K562 (cell line): Measurements from ENCODE around the gene PHF1. TPM values are rescaled to one million over a fixed set of nuclear protein-coding genes. Genes with fewer than 3 reads are reported as not detected.

Experiments used
- ATAC-seq: fragments of 200-7000 bp; cut with Tn5 transposase; 3 replicates; pipeline ENCODE4 v1.9.1; 2020; ENCODE audit warnings: moderate library complexity
- BruUV-seq: library from RNA; stranded (reverse); fragments of 400-500 nt; replicated peaks from 2 replicates; lab custom pipeline; 2021; lab: Mats Ljungman, UMichigan
- CTCF ChIA-PET: fragments of 300-600 bp; formaldehyde crosslinking; extraction: SDS; loops from one replicate; lab custom pipeline; 2021; ENCODE audit warnings: low intra/inter-chr PET ratio; lab: Yijun Ruan, JAX
- POLR2A ChIA-PET: fragments of 300-600, 350-650 bp; sonication (Branson Sonifier 250); formaldehyde crosslinking; extraction: SDS; loops from one replicate; lab custom pipeline; 2021; ENCODE audit warnings: antibody characterized with exemption, inconsistent platforms; lab: Yijun Ruan, JAX
- DNase-seq, 4 experiments: peaks; one replicate each; pipeline versions ENCODE4 v3.0.0 to v3.0.0-alpha.2; 2011 to 2018; ENCODE audit warnings: low spot score in 3 of 4, mixed read lengths in 3 of 4; ENCODE audit errors: extremely low read depth in 1 of 4
- FAIRE-seq: peaks from 2 replicates; lab custom pipeline; 2011; peaks lifted over from hg19 to GRCh38; lab: Jason Lieb, UNC
- H2AFZ ChIP-seq: 2 replicates; pipeline ENCODE4 v1.6.0; 2011; ENCODE audit warnings: low read depth, low read length, control low read depth, inconsistent platforms
- H3K27ac ChIP-seq: fragments of 200-600 bp; 3 replicates; pipeline ENCODE4 v1.8.0; 2011; ENCODE audit warnings: low read depth, mild to moderate bottlenecking, control low read depth, inconsistent platforms, low read length, moderate library complexity, mixed read lengths; ENCODE audit errors: extremely low read depth
- H3K27me3 ChIP-seq, 2 experiments: fragments of 300-600 bp in 1 of 2; 2 replicates in 1 of 2; 3 replicates in 1 of 2; pipeline versions ENCODE4 v1.6.0 to v1.8.0; 2011; ENCODE audit warnings: inconsistent platforms in 2 of 2, low read length in 2 of 2, mild to moderate bottlenecking in 1 of 2, mixed read lengths in 1 of 2, moderate library complexity in 1 of 2; ENCODE audit not compliant: control insufficient read depth in 2 of 2, insufficient read depth in 2 of 2
- H3K36me3 ChIP-seq: fragments of 300-600 bp; 3 replicates; pipeline ENCODE4 v1.8.0; 2011; ENCODE audit warnings: mild to moderate bottlenecking, low read length, inconsistent platforms; ENCODE audit not compliant: control insufficient read depth, insufficient read depth
- H3K4me1 ChIP-seq, 2 experiments: fragments of 200-600 bp in 1 of 2; replicated peaks in 1 of 2; 2 replicates in 1 of 2; 3 replicates in 1 of 2; pipeline versions ENCODE4 v1.5.1 to v1.8.0; 2011; ENCODE audit warnings: inconsistent platforms in 2 of 2, low read length in 2 of 2, mild to moderate bottlenecking in 1 of 2, mixed read lengths in 1 of 2, moderate library complexity in 1 of 2; ENCODE audit not compliant: control insufficient read depth in 2 of 2, insufficient read depth in 2 of 2
- H3K4me2 ChIP-seq: 2 replicates; pipeline ENCODE4 v1.6.1; 2011; ENCODE audit warnings: low read length, control low read depth, inconsistent platforms, mixed read lengths; ENCODE audit not compliant: insufficient read depth
- H3K4me3 ChIP-seq: fragments of 200-600 bp; sonication (generic), shearing (Covaris generic); 2 replicates; pipeline ENCODE4 v1.5.1; 2016; ENCODE audit warnings: control low read depth, inconsistent platforms
- H3K79me2 ChIP-seq: fragments of 200-600 bp; 3 replicates; pipeline ENCODE4 v1.8.0; 2011; ENCODE audit warnings: low read length, inconsistent platforms; ENCODE audit not compliant: control insufficient read depth, insufficient read depth
- H3K9ac ChIP-seq, 2 experiments: 2 replicates each; pipeline versions ENCODE4 v1.6.0 to v1.6.1; 2011; ENCODE audit warnings: low read depth in 2 of 2, low read length in 2 of 2, control low read depth in 1 of 2, inconsistent platforms in 1 of 2, mild to moderate bottlenecking in 1 of 2, mixed read lengths in 1 of 2; ENCODE audit not compliant: insufficient read depth in 1 of 2
- H3K9me1 ChIP-seq: one replicate; pipeline ENCODE4 v1.6.0; 2011; ENCODE audit warnings: inconsistent platforms, mild to moderate bottlenecking, low read length, moderate library complexity; ENCODE audit not compliant: control insufficient read depth, insufficient read depth
- H3K9me3 ChIP-seq: replicated peaks from 2 replicates; pipeline ENCODE4 v1.5.1; 2011; ENCODE audit warnings: low read depth, low read length, inconsistent platforms; ENCODE audit not compliant: control insufficient read depth, insufficient read depth
- H4K20me1 ChIP-seq: replicated peaks from 2 replicates; pipeline ENCODE4 v1.6.1; 2011; ENCODE audit warnings: low read length, inconsistent platforms, mixed read lengths; ENCODE audit not compliant: control insufficient read depth, insufficient read depth
- ASH1L ChIP-seq: fragments of 450-650 bp; IDR thresholded peaks from 2 replicates; pipeline ENCODE4 v1.6.1; 2018; ENCODE audit warnings: borderline replicate concordance, mild to moderate bottlenecking, low read depth; ENCODE audit not compliant: partially characterized antibody
- CTBP1 ChIP-seq: fragments of 450-650 bp; IDR thresholded peaks from 2 replicates; pipeline ENCODE4 v1.6.1; 2016; ENCODE audit warnings: borderline replicate concordance
- EZH2 ChIP-seq: IDR thresholded peaks from 2 replicates; pipeline ENCODE4 v1.6.1; 2012; ENCODE audit warnings: low read depth, mild to moderate bottlenecking, inconsistent platforms, low read length, borderline replicate concordance
- FIP1L1 ChIP-seq: fragments of 200-400 bp; formaldehyde crosslinking; IDR thresholded peaks from 2 replicates; pipeline ENCODE4 v1.6.1; 2018; ENCODE audit warnings: mild to moderate bottlenecking, low read depth, low read length; ENCODE audit not compliant: poor library complexity, severe bottlenecking
- FOXA1 ChIP-seq: fragments of 450-650 bp; IDR thresholded peaks from 2 replicates; pipeline ENCODE4 v1.6.1; 2016; ENCODE audit warnings: mild to moderate bottlenecking, borderline replicate concordance
- MIER1 ChIP-seq: fragments of 450-650 bp; IDR thresholded peaks from 2 replicates; pipeline ENCODE4 v1.6.1; 2016; ENCODE audit warnings: antibody characterized with exemption, mild to moderate bottlenecking, low read depth
- ZBTB17 ChIP-seq: fragments of 450-650 bp; formaldehyde crosslinking; IDR thresholded peaks from 2 replicates; pipeline ENCODE4 v1.4.0; 2020; ENCODE audit warnings: mild to moderate bottlenecking
- ZNF512 ChIP-seq: IDR thresholded peaks from 2 replicates; pipeline ENCODE4 v1.6.1; 2016; ENCODE audit warnings: missing genetic modification characterization, missing compliant biosample characterization
- ZZZ3 ChIP-seq: fragments of 450-650 bp; IDR thresholded peaks from 2 replicates; pipeline ENCODE4 v1.6.1; 2016; ENCODE audit warnings: antibody characterized with exemption, mild to moderate bottlenecking, moderate library complexity
- WGBS: fragments of 100-300 bp; shearing (Covaris generic); methylation state at CpG from one replicate; pipeline ENCODE4 v1.1.6; 2016; ENCODE audit warnings: low coverage, mixed read lengths; ENCODE audit not compliant: insufficient coverage; ENCODE audit errors: missing lambda C conversion rate; 5-methylcytosine and 5-hydroxymethylcytosine counted together
- in situ Hi-C: fragments of 300-500 bp; cut with MboI; formaldehyde crosslinking; loops from 4 replicates; pipeline ENCODE4 v1.15.0; 2018; ENCODE audit warnings: inconsistent platforms, mixed read lengths
- intact Hi-C: fragments of 100-400 bp; cut with micrococcal nuclease; formaldehyde crosslinking; loops from 2 replicates; pipeline ENCODE4 v1.14.2; 2022
- polyA plus RNA-seq, 8 experiments: library from polyadenylated mRNA; depleted of rRNA in 4 of 8; stranded (reverse) in 5 of 8; unstranded in 3 of 8; fragments of >200 nt; fragmentation: Nextera tagmentation in 2 of 8; fragmentation: Illumina TruSeq in 1 of 8; extraction: Ambion mirVana in 2 of 8; extraction: Trizol in 1 of 8; gene quantifications; 2 replicates each; pipeline versions ENCODE4 v1.2.1 to v1.2.3, GENCODE V29; 2011 to 2014; ENCODE audit warnings: inconsistent platforms in 1 of 8, missing spikeins in 1 of 8
- total RNA-seq, 7 experiments: library from RNA; depleted of rRNA in 6 of 7; stranded (reverse); fragments of >200 nt in 6 of 7; fragmentation: Illumina TruSeq in 2 of 7; extraction: Trizol in 2 of 7; gene quantifications; 2 replicates each; pipeline versions ENCODE4 v1.2.1 to v1.2.3, GENCODE V29; 2011 to 2021; ENCODE audit warnings: low replicate concordance in 1 of 7
- TF ChIP-seq, protein P1 (sequence below), 2 experiments: fragments of 450-650 bp; IDR thresholded peaks; 2 replicates each; pipeline ENCODE4 v1.6.1; 2016; ENCODE audit warnings: mild to moderate bottlenecking in 2 of 2, borderline replicate concordance in 1 of 2, low read depth in 1 of 2, moderate library complexity in 1 of 2

Gene PHF1
- total and polyA plus RNA-seq, 9 of the 15 experiments (the other 6 are each of a cell fraction or from before 2014, with no cell fraction given): 3.7 to 64.2 (median 33.7) TPM

- no peak for TF ChIP-seq MIER1
- peak; percentile 61; the same call in 1 of the 2 replicates for TF ChIP-seq CTBP1
- no peak for TF ChIP-seq ZBTB17
- TF ChIP-seq, all 486 proteins: peak for 24
Observed at GRCh38 chr6:33384581-33385020, 26.2 kb upstream of the PHF1 start (continued).

- 0 out of 2 replicates have a peak, but pooled peaks cover 3% of the 10 kb centered on the region for H4K20me1 ChIP-seq
- POLR2A ChIA-PET: interaction anchor here (0.8 to 1.5 kb wide), 4 partner anchors 8 to 118 kb away, joined by 3 to 5 read pairs (median 3); partner anchors contain the start of genes RPS18 and VPS52
- H3K36me3 ChIP-seq: peaks cover 22% of the 10 kb centered on the region; the same call in 2 of the 3 replicates
- H3K4me2 ChIP-seq: no peak overlapping the region
- H3K9me3 ChIP-seq: no peaks in the 10 kb centered on the region
- in situ Hi-C loops: no loop called here
- ATAC-seq (no peak), FAIRE-seq (no peak), DNase-seq (no peak)
- no peaks in the 10 kb centered on the region for H3K27me3 ChIP-seq
- H3K79me2 ChIP-seq: peaks cover 36% of the 10 kb centered on the region
- intact Hi-C loops: loop anchor here (2.0 to 5.0 kb wide), 3 partner anchors 29 to 93 kb away; partner anchors contain the start of genes CUTA and RGL2
- BruUV-seq: no TSS peak
- H3K4me1 ChIP-seq: peaks cover 19 to 22% of the 10 kb centered on the region in 2 experiments
- no peak overlapping the region for H3K4me3 ChIP-seq
- H3K9ac ChIP-seq: no peak overlapping the region
- CTCF ChIA-PET: interaction anchor here (2.1 kb wide), 1 partner anchor 110 kb away, joined by 9 read pairs; no protein-coding TSS in a partner anchor
- H2AFZ ChIP-seq: peak overlapping the region; percentile 96
- WGBS: 98% methylated on average over 2 of the region's 2 CpGs
- no peaks in the 10 kb centered on the region for H3K9me1 ChIP-seq
- H3K27ac ChIP-seq: peak overlapping the region; percentile 89; the same call in 2 of the 3 replicates
- TF ChIP-seq ZNF512 (tag) (peak; percentile 92), FOXA1 (no peak), EZH2 (no peak), FIP1L1 (no peak), ZZZ3 (no peak), ASH1L (no peak)
- TF ChIP-seq, protein P1, sequence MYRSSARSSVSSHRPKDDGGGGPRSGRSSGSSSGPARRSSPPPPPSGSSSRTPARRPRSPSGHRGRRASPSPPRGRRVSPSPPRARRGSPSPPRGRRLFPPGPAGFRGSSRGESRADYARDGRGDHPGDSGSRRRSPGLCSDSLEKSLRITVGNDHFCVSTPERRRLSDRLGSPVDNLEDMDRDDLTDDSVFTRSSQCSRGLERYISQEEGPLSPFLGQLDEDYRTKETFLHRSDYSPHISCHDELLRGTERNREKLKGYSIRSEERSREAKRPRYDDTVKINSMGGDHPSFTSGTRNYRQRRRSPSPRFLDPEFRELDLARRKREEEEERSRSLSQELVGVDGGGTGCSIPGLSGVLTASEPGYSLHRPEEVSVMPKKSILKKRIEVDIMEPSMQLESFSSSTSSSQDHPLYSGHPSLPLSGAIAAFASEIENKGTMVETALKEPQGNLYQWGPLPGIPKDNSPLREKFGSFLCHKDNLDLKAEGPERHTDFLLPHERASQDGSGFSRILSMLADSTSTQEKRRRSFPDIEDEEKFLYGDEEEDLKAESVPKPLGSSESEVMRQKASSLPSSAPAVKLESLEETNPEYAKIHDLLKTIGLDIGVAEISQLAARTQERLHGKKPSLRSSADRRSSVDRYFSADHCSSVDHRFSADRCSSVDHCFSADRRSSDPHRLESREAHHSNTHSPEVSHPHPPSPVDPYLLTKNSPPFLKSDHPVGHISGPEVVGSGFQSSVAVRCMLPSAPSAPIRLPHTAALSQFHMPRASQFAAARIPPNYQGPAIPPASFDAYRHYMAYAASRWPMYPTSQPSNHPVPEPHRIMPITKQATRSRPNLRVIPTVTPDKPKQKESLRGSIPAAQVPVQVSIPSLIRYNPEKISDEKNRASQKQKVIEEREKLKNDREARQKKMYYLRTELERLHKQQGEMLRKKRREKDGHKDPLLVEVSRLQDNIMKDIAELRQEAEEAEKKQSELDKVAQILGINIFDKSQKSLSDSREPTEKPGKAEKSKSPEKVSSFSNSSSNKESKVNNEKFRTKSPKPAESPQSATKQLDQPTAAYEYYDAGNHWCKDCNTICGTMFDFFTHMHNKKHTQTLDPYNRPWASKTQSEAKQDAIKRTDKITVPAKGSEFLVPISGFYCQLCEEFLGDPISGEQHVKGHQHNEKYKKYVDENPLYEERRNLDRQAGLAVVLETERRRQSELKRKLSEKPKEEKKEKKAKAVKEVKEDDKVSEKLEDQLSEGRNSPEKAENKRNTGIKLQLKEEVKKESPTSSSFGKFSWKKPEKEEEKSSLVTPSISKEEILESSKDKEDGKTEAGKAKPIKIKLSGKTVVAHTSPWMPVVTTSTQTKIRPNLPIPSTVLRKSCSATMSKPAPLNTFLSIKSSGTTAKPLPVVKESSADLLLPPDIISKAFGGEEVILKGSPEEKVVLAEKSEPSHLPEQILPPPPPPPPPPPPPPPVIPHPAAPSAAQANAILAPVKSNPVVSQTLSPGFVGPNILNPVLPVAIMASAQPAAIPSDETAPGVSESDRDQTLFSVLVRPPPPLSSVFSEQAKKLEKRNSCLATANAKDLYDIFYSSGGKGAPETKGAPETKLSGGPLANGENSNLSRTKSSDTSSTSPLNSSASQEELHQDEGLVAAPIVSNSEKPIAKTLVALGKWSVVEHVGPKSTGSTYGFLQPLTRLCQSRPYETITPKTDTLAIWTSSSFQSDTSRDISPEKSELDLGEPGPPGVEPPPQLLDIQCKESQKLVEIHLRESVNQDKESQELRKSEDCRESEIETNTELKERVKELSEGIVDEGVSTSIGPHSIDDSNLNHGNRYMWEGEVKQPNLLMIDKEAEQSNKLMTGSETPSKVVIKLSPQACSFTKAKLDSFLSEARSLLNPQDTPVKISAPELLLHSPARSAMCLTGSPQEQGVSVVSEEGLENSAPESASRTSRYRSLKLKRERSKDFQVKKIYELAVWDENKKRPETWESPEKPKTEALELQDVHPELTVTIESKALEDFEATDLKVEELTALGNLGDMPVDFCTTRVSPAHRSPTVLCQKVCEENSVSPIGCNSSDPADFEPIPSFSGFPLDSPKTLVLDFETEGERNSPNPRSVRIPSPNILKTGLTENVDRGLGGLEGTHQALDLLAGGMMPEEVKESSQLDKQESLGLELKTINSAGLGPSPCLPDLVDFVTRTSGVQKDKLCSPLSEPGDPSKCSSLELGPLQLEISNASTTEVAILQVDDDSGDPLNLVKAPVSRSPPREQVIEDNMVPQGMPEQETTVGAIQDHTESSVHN (IDR thresholded peaks at IDR 0.05; ENCODE audit: borderline replicate concordance in 1 of 2, low read depth in 1 of 2): no peak
Observed at GRCh38 chr6:33390173-33390572, 20.6 kb upstream of the PHF1 start.
